GM12865 (cell line): Measurements from ENCODE around the gene SPATA20.

Experiments
- DNase-seq: peaks from one replicate; pipeline ENCODE4 v3.0.0; 2010; ENCODE audit warnings: low read depth
- H3K4me3 ChIP-seq: 2 replicates; pipeline ENCODE4 v1.5.1; 2011; ENCODE audit warnings: mild to moderate bottlenecking, low read depth, low read length, control low read depth
- TF ChIP-seq, protein P1 (sequence below): IDR thresholded peaks from 2 replicates; pipeline ENCODE4 v1.5.1; 2011; ENCODE audit warnings: low read length, control low read depth, low read depth, inconsistent platforms; ENCODE audit not compliant: insufficient read depth; ENCODE audit errors: missing control alignments

SPATA20 gene

DNA sequence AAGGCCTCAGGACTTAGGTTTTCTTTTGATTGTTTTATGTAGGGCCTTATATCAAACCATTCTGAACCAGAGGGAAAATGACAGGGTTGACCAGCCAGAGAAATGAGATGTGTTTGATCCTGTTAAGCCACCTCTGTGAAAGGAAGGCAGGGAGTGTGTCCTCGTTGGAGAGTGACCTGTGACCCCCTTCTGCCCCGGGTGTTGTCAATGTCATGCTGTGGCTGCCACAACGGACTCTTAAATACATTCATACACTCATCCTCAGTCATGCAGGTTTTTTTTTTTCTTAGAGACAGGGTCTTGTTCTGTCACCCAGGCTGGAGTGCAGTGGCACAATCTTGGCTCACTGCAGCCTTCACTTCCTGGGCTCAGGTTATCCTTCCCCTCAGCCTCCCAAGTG is 32.6 kb upstream of the SPATA20 start:
- no peak overlapping the region for H3K4me3 ChIP-seq
- DNase-seq: no peak
- TF ChIP-seq, protein P1, sequence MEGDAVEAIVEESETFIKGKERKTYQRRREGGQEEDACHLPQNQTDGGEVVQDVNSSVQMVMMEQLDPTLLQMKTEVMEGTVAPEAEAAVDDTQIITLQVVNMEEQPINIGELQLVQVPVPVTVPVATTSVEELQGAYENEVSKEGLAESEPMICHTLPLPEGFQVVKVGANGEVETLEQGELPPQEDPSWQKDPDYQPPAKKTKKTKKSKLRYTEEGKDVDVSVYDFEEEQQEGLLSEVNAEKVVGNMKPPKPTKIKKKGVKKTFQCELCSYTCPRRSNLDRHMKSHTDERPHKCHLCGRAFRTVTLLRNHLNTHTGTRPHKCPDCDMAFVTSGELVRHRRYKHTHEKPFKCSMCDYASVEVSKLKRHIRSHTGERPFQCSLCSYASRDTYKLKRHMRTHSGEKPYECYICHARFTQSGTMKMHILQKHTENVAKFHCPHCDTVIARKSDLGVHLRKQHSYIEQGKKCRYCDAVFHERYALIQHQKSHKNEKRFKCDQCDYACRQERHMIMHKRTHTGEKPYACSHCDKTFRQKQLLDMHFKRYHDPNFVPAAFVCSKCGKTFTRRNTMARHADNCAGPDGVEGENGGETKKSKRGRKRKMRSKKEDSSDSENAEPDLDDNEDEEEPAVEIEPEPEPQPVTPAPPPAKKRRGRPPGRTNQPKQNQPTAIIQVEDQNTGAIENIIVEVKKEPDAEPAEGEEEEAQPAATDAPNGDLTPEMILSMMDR: no peak

DNA sequence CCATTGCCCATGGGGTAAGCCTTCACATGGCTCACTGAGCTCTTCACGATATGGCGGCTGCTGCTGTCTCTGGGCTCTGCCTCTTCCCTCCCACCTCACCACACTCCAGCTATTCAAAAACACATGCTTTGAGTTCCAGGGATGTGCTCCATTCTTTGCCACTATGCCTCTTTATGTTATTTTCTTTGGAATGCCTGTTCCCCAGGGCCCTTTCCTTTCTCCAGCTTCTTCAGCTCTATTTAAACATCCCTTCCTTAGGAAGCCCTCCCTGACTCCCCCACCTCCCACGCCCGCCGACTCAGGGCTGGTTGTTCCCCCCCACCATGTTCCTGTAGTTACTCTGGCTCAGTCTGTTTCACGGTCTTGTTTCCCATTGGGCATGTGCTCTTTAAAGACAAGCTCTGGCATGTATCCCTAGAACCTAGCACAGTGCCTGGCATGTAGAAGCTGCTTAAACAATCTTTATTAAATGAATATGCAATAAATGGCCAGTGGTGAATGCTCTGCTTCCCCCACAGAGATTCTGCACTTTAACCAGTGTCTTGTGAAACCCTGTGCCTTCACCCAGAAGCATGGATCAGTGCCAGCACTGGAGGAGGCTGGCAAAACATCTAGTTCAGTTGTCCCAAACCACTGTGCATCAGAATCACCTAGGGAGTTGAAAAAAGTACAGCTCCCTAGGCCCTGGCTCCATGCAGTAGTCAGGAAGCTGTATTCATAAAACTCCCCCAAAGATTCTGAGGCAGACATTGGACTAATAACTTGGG is 31.9 kb upstream of the SPATA20 start:
- TF ChIP-seq, protein P1: no peak
- no peak overlapping the region for H3K4me3 ChIP-seq
- DNase-seq: no peak

DNA sequence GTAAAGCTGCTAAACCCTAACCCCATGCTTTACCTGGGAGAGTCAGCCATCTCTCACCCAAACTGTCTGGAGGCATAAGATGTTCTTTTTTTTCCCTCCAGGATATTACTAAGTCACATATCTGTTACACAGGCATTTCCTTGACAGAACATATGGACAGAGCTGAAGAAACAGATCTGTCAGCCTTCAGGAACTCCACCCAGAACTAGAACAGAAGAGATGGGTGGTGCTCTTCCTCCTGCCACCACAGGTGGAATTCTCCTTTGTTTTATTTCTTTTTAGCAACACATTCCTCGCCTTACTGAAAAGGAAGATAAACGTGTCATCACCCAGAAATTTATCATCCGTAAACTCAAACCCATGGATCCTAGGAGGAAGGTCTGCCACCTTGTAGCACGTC is 30.0 kb upstream of the SPATA20 start:
- TF ChIP-seq, protein P1: no peak
- DNase-seq: no peak
- no peak overlapping the region for H3K4me3 ChIP-seq

DNA sequence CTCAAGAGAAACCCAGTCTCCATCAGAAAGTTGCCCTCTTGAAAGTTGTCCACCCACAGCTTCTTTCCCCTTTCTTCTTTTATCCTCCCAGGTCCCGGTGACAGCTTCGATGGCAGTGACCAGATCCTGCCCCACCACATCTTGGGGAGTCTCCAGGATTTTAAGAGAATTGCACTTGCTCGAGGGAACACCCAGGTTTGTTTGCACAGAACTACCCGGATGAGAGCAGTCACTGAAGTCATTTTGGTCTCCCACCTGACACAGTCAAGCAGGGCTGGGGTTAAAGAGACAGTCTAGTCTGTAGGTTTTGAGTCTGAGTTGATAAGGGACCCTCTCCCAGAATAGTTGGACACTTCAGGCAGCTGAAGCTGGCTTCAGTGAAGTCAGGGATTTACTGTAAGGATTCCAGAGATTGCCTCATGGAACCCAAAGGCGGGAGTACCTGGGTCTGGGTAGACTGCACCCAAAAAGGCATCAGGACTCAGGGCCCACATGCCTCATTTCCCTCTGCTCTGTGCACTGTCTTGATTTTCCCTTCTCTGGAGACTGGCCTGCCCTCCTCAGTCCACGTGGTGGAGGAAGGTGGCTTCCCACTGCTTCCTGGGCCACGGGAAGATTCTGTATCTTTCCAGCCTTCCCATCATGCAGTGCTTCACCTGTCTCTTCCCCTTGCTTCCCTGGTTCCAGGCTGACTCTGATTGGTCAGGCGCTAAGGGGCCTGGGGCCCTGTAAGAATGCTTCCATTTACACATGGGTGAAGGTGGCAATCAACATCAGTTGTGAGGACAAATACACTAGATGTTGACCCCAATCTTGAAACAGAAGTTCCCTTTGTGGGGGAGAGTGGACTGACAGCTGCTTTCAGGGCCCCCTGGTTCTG is 29.2 kb upstream of the SPATA20 start:
- no peak overlapping the region for H3K4me3 ChIP-seq
- no peak for DNase-seq
- TF ChIP-seq, protein P1: no peak

DNA sequence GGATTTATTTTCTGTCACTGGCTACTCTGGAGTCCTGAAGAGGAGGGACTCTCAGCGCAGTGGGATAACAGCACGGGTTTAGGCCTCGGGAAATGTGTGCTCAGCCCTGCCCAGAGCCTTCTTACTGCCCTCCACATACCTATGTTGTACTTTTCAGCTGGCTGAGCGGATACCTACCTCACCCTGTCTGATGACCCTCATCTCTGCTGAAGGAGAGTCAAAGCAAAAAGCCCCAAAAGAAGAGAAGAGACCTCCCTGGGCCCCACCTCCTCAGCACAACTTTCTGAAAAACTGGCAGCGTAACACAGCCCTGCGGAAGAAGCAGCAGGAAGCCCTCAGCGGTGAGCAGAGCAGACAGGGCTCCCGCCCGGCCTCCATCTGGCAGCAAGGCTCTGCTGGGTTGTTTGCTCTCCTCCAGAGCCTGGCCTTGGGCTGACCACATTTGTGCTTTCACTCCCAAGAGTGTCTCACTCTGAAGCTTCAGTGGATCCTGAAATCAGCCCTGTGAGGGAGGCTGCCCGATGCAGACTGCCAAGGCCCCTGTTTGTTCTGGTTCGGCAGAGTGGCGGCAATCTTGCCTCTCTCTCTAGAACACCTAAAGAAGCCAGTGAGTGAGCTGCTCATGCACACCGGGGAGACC is 28.5 kb upstream of the SPATA20 start:
- no peak for DNase-seq
- H3K4me3 ChIP-seq: no peak overlapping the region
- TF ChIP-seq, protein P1: no peak

DNA sequence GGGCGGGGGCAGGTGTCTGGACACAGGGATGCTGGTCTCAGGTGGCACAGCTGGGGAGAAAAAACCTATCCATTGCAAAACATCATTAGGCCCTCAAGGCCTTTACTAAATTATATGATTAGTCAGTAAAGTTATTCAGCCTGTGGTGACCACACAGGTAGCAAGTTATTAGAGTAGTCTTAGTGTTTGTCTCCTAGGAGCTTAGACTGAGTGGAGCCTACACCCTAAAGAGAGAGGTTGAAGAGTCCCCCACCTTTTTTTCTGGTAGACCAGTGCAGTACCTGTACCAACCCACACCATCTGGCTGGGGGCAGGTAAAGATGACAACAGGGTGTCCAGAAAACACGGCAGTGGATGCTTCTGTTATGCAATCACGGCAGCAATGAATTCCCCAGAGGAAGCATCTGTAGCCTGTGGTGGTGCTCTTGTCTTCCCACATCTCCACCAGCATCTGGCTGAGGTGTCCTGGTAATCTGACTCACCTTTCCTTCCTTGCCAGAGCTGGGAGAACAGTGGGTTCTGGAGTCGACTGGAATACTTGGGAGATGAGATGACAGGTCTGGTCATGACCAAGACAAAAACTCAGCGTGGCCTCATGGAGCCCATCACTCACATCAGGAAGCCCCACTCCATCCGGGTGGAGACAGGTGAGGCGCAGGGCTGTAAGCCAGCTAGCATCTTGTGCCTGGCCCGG is 27.7 kb upstream of the SPATA20 start:
- TF ChIP-seq, protein P1: no peak
- no peak for DNase-seq
- no peak overlapping the region for H3K4me3 ChIP-seq
